IMR-90 (cell line): ENCODE data around the gene GRM4. TPM values are rescaled to one million over a fixed set of nuclear protein-coding genes. Genes with fewer than 3 reads are reported as not detected.

ENCODE experiments used
- ATAC-seq: fragments of 200-7000 bp; cut with Tn5 transposase; 2 replicates; pipeline ENCODE4 v1.9.1; 2020; ENCODE audit warnings: low read depth, mild to moderate bottlenecking, moderate library complexity
- BruUV-seq: library from RNA; stranded (reverse); fragments of 400-500 nt; replicated peaks from 2 replicates; lab custom pipeline; 2021; lab: Mats Ljungman, UMichigan
- CTCF ChIA-PET: fragments of 300-600 bp; formaldehyde crosslinking; extraction: SDS; loops from one replicate; lab custom pipeline; 2021; ENCODE audit warnings: antibody characterized with exemption; lab: Yijun Ruan, JAX
- POLR2A ChIA-PET: fragments of 300-600 bp; sonication (Branson Sonifier 250); formaldehyde crosslinking; loops from one replicate; lab custom pipeline; 2022; ENCODE audit warnings: antibody characterized with exemption; ENCODE audit not compliant: unreplicated experiment; lab: Charles Lee
- DNase-seq: peaks from one replicate; pipeline ENCODE4 v3.0.0; 2013
- H2AFZ ChIP-seq: replicated peaks from 2 replicates; pipeline ENCODE3; 2013; ENCODE audit warnings: low read length, mild to moderate bottlenecking; ENCODE audit not compliant: poor library complexity
- H2AK5ac ChIP-seq: 2 replicates; pipeline ENCODE4 v1.6.1; 2013; ENCODE audit warnings: low read depth, low read length, inconsistent platforms
- H2AK9ac ChIP-seq: replicated peaks from 2 replicates; pipeline ENCODE3; 2013; ENCODE audit warnings: mild to moderate bottlenecking, low read depth, low read length, moderate library complexity; ENCODE audit not compliant: poor library complexity
- H2BK120ac ChIP-seq: 2 replicates; pipeline ENCODE4 v1.6.1; 2013; ENCODE audit warnings: low read depth, low read length, inconsistent platforms
- H2BK15ac ChIP-seq: 3 replicates; pipeline ENCODE4 v1.6.1; 2013; ENCODE audit warnings: low read depth, low read length, inconsistent platforms
- H2BK20ac ChIP-seq: 2 replicates; pipeline ENCODE4 v1.6.1; 2013; ENCODE audit warnings: low read depth, mild to moderate bottlenecking, inconsistent platforms, low read length, moderate library complexity
- H2BK5ac ChIP-seq: 2 replicates; pipeline ENCODE4 v1.6.1; 2013; ENCODE audit warnings: mild to moderate bottlenecking, low read depth, low read length, inconsistent platforms; ENCODE audit not compliant: poor library complexity, severe bottlenecking
- H3K14ac ChIP-seq: replicated peaks from 2 replicates; pipeline ENCODE4 v1.6.1; 2013; ENCODE audit warnings: low read depth, low read length, inconsistent platforms
- H3K18ac ChIP-seq: 2 replicates; pipeline ENCODE4 v1.6.1; 2013; ENCODE audit warnings: low read depth, low read length, control low read depth
- H3K23ac ChIP-seq: 2 replicates; pipeline ENCODE4 v1.6.1; 2013; ENCODE audit warnings: low read depth, low read length, inconsistent platforms
- H3K27ac ChIP-seq: 2 replicates; pipeline ENCODE4 v1.5.1; 2013; ENCODE audit warnings: mild to moderate bottlenecking, control low read depth, low read length; ENCODE audit not compliant: insufficient read depth
- H3K27me3 ChIP-seq: 2 replicates; pipeline ENCODE4 v1.6.1; 2013; ENCODE audit warnings: low read length; ENCODE audit not compliant: control insufficient read depth, insufficient read depth
- H3K36me3 ChIP-seq: 2 replicates; pipeline ENCODE4 v1.6.1; 2013; ENCODE audit warnings: low read length, mixed read lengths; ENCODE audit not compliant: control insufficient read depth, insufficient read depth
- H3K4ac ChIP-seq: 2 replicates; pipeline ENCODE4 v1.6.1; 2013; ENCODE audit warnings: low read depth, low read length, inconsistent platforms
- H3K4me1 ChIP-seq: 2 replicates; pipeline ENCODE4 v1.6.1; 2013; ENCODE audit warnings: low read length, mixed read lengths; ENCODE audit not compliant: control insufficient read depth, insufficient read depth
- H3K4me2 ChIP-seq: 2 replicates; pipeline ENCODE4 v1.6.1; 2013; ENCODE audit warnings: low read depth, mild to moderate bottlenecking, control low read depth, low read length, moderate library complexity
- H3K4me3 ChIP-seq: 2 replicates; pipeline ENCODE4 v1.5.1; 2013; ENCODE audit warnings: low read depth, mild to moderate bottlenecking, control low read depth, low read length, moderate library complexity; ENCODE audit not compliant: insufficient read depth
- H3K56ac ChIP-seq: 2 replicates; pipeline ENCODE4 v1.6.1; 2013; ENCODE audit warnings: low read length, inconsistent platforms; ENCODE audit not compliant: insufficient read depth; ENCODE audit errors: extremely low read depth
- H3K79me1 ChIP-seq, 2 experiments: 2 replicates each; pipeline ENCODE4 v1.6.1; 2013; ENCODE audit warnings: low read length in 2 of 2, inconsistent platforms in 1 of 2, low read depth in 1 of 2
- H3K9ac ChIP-seq: 2 replicates; pipeline ENCODE4 v1.6.1; 2013; ENCODE audit warnings: low read depth, low read length, control low read depth
- H3K9me1 ChIP-seq: 2 replicates; pipeline ENCODE4 v1.6.1; 2013; ENCODE audit warnings: low read length, inconsistent platforms; ENCODE audit not compliant: insufficient read depth
- H3K9me3 ChIP-seq: 2 replicates; pipeline ENCODE4 v1.6.1; 2013; ENCODE audit warnings: low read length; ENCODE audit not compliant: control insufficient read depth, insufficient read depth
- H4K20me1 ChIP-seq: 2 replicates; pipeline ENCODE4 v1.6.1; 2013; ENCODE audit warnings: low read length, inconsistent platforms; ENCODE audit not compliant: insufficient read depth
- H4K5ac ChIP-seq: 2 replicates; pipeline ENCODE4 v1.6.1; 2013; ENCODE audit warnings: mild to moderate bottlenecking, low read depth, low read length, control low read depth
- H4K8ac ChIP-seq, 2 experiments: 2 replicates each; pipeline ENCODE4 v1.6.1; 2013; ENCODE audit warnings: low read depth in 2 of 2, low read length in 2 of 2, control low read depth in 1 of 2, inconsistent platforms in 1 of 2
- H4K91ac ChIP-seq: 2 replicates; pipeline ENCODE4 v1.6.1; 2013; ENCODE audit warnings: low read depth, low read length, inconsistent platforms; ENCODE audit not compliant: insufficient read depth
- BHLHE40 ChIP-seq: fragments of 150-350 bp; IDR thresholded peaks from 2 replicates; pipeline ENCODE4 v1.6.1; 2016; ENCODE audit warnings: mild to moderate bottlenecking, low read depth, low read length
- CEBPB ChIP-seq: IDR thresholded peaks from 2 replicates; pipeline ENCODE4 v1.6.1; 2012; ENCODE audit warnings: low read depth, low read length, improper control_type of control experiment
- CHD1 ChIP-seq: IDR thresholded peaks from 2 replicates; pipeline ENCODE4 v1.6.1; 2012; ENCODE audit warnings: low read depth, low read length, improper control_type of control experiment
- CTCF ChIP-seq: conservative IDR thresholded peaks from 2 replicates; pipeline ENCODE4 v1.5.1; 2012; ENCODE audit warnings: mild to moderate bottlenecking, low read depth, low read length, improper control_type of control experiment
- FOS ChIP-seq: fragments of 150-350 bp; IDR thresholded peaks from 2 replicates; pipeline ENCODE4 v1.6.1; 2016; ENCODE audit warnings: low read depth, low read length
- MAFK ChIP-seq: IDR thresholded peaks from 2 replicates; pipeline ENCODE4 v1.6.1; 2012; ENCODE audit warnings: low read depth, low read length, improper control_type of control experiment
- MXI1 ChIP-seq: IDR thresholded peaks from 2 replicates; pipeline ENCODE4 v1.6.1; 2012; ENCODE audit warnings: low read depth, mild to moderate bottlenecking, low read length, moderate library complexity, borderline replicate concordance
- NFE2L2 ChIP-seq: fragments of 150-350 bp; IDR thresholded peaks from 2 replicates; pipeline ENCODE4 v1.6.1; 2016; ENCODE audit warnings: low read depth, mild to moderate bottlenecking, low read length
- RAD21 ChIP-seq: IDR thresholded peaks from 2 replicates; pipeline ENCODE4 v1.6.1; 2012; ENCODE audit warnings: low read length, improper control_type of control experiment
- RFX5 ChIP-seq: IDR thresholded peaks from 2 replicates; pipeline ENCODE4 v1.8.0; 2012; ENCODE audit warnings: low read depth, mild to moderate bottlenecking, low read length, moderate library complexity
- SMC3 ChIP-seq: fragments of 150-350 bp; IDR thresholded peaks from 2 replicates; pipeline ENCODE4 v1.6.1; 2016; ENCODE audit warnings: low read depth, mild to moderate bottlenecking, antibody characterized with exemption, low read length, moderate library complexity
- WGBS, 2 experiments: methylation state at CpG; one replicate each; pipeline versions ENCODE4 v1.1.5 to v1.1.7; 2013; ENCODE audit warnings: missing lambda C conversion rate in 2 of 2; ENCODE audit not compliant: insufficient read length in 1 of 2; ENCODE audit errors: extremely low coverage in 2 of 2; 5-methylcytosine and 5-hydroxymethylcytosine counted together
- dilution Hi-C: fragments of 300-500 bp; cut with HindIII; formaldehyde crosslinking; loops from one replicate; pipeline ENCODE4 v1.14.3; 2018; ENCODE audit warnings: low sequenced_read_pairs; ENCODE audit not compliant: unreplicated experiment
- in situ Hi-C: fragments of 300-500 bp; cut with MboI; formaldehyde crosslinking; loops from 3 replicates; pipeline ENCODE4 v1.14.3; 2019; ENCODE audit warnings: low sequenced_read_pairs, inconsistent platforms, mixed read lengths
- intact Hi-C: fragments of 100-400 bp; cut with micrococcal nuclease; formaldehyde crosslinking; loops from 2 replicates; pipeline ENCODE4 v1.10.0; 2022
- polyA plus RNA-seq, 3 experiments: library from polyadenylated mRNA; depleted of rRNA; stranded (reverse); fragments of >200 nt; gene quantifications; 2 replicates each; pipeline ENCODE4 v1.2.3, GENCODE V29; 2012; ENCODE audit warnings: low replicate concordance in 1 of 3
- total RNA-seq: library from RNA; depleted of rRNA; stranded (reverse); fragments of >200 nt; gene quantifications from 2 replicates; pipeline ENCODE4 v1.2.3, GENCODE V29; 2012

GRM4 gene
- total and polyA plus RNA-seq, 2 of the 4 experiments (the other 2 are of a cell fraction) = 0.02 TPM; not detected in 1

GRCh38 chr6:34056305-34057108 lies 89.4 kb downstream of the GRM4 start (continued):
- no peak for TF ChIP-seq NFE2L2

- no peak overlapping the region for H3K23ac ChIP-seq
- intact Hi-C loops = loop anchor here (1.0 kb wide), 1 partner anchor 99 kb away; no protein-coding TSS in a partner anchor
- H3K9me3 ChIP-seq = no peaks in the 10 kb centered on the region
- no peak overlapping the region for H2BK120ac ChIP-seq
- H2BK20ac ChIP-seq = peak overlapping the region; percentile 6; the same call in 1 of the 2 replicates
- no peaks in the 10 kb centered on the region for H3K36me3 ChIP-seq
- DNase-seq = peak; percentile 51
- in situ Hi-C loops = no loop called here
- WGBS, 2 experiments = 80% methylated on average over 10 of the region's 18 CpGs; no CpG with 5 or more reads in 1 of the 2 experiments
- no peak overlapping the region for H3K14ac ChIP-seq
- no peak overlapping the region for H2BK15ac ChIP-seq
- TF ChIP-seq FOS (no peak), CEBPB (no peak), RAD21 (peak; percentile 48), SMC3 (peak; percentile 58), MXI1 (no peak), RFX5 (no peak), CTCF (peak; percentile 68), BHLHE40 (no peak), CHD1 (no peak), MAFK (no peak)
- no peak overlapping the region for H4K5ac ChIP-seq
- no TSS peak for BruUV-seq
- H2AK9ac ChIP-seq = peak overlapping the region; percentile 39
- no peak overlapping the region for H3K4me2 ChIP-seq
- no peak overlapping the region for H3K27ac ChIP-seq
- no peaks in the 10 kb centered on the region for H4K20me1 ChIP-seq
- no peaks in the 10 kb centered on the region for H3K4me1 ChIP-seq
- peak; percentile 74 for ATAC-seq
- H3K79me1 ChIP-seq = no peaks in the 10 kb centered on the region
- H2BK5ac ChIP-seq = no peak overlapping the region
- dilution Hi-C loops = no loop called here
- H3K56ac ChIP-seq = no peak overlapping the region
- H3K27me3 ChIP-seq = peaks cover 45% of the 10 kb centered on the region
- no peak overlapping the region for H2AK5ac ChIP-seq
- H3K9ac ChIP-seq = no peak overlapping the region
- H3K18ac ChIP-seq = no peak overlapping the region
- H4K8ac ChIP-seq = no peak overlapping the region
- CTCF ChIA-PET = interaction anchor here (0.6 to 1.7 kb wide), 10 partner anchors 9 to 284 kb away, joined by 3 to 8 read pairs (median 3); no protein-coding TSS in a partner anchor
- POLR2A ChIA-PET = interaction anchor here (0.6 kb wide), 1 partner anchor 371 kb away, joined by 3 read pairs; no protein-coding TSS in a partner anchor
- no peaks in the 10 kb centered on the region for H3K9me1 ChIP-seq
- no peak overlapping the region for H3K4ac ChIP-seq
- H4K91ac ChIP-seq = no peak overlapping the region
- no peak overlapping the region for H2AFZ ChIP-seq
- no peak overlapping the region for H3K4me3 ChIP-seq
These were observed 90.5 kb downstream of the GRM4 start for GRCh38 chr6:34055223-34055933.
